Smooth muscle cell of the coronary artery (primary cell): Measurements from ENCODE around the gene NSMCE3. TPM values are rescaled to one million over a fixed set of nuclear protein-coding genes. Genes with fewer than 3 reads are reported as not detected.

Experiments
- total RNA-seq: library from RNA; depleted of rRNA; stranded (reverse); fragments of >200 nt; gene quantifications from 2 replicates; pipeline ENCODE4 v1.2.3, GENCODE V29; 2014; ENCODE audit warnings: low replicate concordance

NSMCE3 gene
- 3.9 and 6.5 TPM in 2 replicates for total RNA-seq

DNA sequence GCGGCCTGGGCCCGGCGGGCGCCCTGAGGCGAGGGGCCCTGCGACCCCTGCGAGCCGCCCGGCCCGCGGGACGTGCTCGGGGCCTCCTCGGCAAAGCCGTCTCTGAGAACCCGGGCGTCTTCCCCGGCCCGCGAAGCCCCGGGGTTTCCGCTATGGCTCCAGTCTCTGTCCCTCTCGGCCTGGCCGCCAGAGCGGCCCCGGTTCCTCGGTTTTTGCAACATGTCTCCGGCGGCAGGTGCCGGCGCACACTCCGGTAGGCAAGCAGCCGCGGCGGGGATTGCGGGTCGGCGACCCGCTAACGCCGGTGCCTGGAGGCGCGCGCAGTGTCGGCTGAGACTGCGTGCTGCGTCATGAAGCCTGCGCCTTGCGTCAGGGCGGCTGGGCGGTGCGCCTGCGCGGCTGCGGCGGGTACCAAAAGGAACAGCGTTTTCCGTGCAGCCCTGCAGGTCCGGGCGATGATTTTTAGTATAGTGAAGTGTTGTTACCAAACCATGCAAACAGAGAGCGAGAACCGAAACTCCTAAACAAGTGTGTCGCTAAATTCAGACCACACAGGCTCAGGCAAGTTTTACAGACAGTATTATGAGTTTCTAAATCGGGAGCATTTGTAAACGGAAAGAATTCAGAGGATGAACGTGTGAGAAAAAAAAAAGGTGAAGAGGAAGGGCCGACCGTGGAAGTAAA is at the start of gene NSMCE3:
Gene NSMCE3 (minus strand): TSS at position 338 of the 684 bp plus-strand sequence. CDS start 117 bp downstream, at position 221.

